GM19397 (cell line): ENCODE data around the gene PERM1.
"Not testable (repeated sequence)": the region's sequence is repeated elsewhere in the genome, so short reads cannot be mapped to it uniquely, and the experiment has no call there.

Source experiments
- ATAC-seq: cut with Tn5 transposase; IDR thresholded peaks from one replicate; pipeline ENCODE4 v1.9.1; 2021; ENCODE audit warnings: mild to moderate bottlenecking, moderate library complexity; ENCODE audit not compliant: unreplicated experiment

PERM1 gene

GRCh38 chr1:998995-999724 lies 17.3 kb upstream of the PERM1 start:
- no peak for ATAC-seq

GRCh38 chr1:998745-998994 lies 16.8 kb upstream of the PERM1 start:
- ATAC-seq = no peak

GRCh38 chr1:997993-998744 lies 16.3 kb upstream of the PERM1 start:
- no peak for ATAC-seq

DNA sequence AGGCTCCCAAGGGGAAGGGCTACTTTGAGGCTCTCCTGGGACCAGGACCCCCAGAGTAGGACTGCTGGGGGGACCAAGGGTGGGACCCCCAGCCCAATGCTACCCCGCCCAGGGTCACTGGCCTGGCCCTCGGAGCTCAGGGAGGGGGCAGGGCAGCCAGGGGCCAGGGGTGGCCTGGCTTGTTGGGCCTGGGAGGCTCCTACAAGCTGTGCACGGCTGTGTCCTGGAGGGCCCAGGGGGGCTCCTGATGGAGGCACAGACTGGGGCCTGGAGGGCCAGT lies 15.8 kb upstream of the PERM1 start:
- ATAC-seq = no peak

DNA sequence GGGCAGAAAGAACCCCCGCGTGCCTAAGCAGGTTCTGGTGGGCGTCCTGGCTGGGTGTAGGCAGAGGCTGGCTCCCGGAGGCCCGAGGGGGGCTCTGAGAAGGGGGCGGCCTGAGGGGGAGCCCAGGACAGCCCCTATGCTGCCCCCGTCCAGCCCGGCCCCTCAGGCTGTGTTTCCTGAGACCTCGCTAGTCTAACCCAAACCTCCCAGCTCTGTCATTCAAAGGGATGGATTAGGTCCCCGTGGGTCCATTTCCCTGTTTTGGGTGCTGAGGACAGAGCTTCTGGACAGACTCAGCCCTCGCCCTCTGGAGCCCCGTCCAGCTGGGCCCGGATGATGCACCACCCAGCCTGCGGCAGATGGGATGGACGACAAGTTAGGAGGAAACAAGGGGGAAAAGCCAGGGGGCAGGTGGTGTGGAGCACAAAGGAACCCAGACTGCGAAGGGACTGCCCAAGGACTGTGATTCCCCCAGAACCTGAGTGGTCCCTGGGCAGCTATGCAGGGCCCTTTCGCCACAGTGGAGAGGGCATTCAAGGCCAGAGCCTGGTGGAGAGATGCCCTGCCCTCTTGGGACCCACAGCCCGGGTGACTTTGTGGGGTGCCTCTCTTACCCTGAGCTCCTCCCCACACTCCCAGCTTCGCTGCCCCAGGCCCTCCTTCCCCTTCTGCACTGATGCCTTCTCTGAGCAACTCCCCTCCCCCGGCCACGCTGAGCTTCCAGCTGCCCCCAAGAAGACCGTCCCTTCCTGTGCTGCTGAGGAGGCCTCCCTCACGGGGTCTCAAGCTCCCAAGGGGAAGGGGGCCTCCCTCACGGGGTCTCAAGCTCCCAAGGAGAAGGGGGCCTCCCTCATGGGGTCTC lies 15.2 kb upstream of the PERM1 start:
- ATAC-seq = no peak

DNA sequence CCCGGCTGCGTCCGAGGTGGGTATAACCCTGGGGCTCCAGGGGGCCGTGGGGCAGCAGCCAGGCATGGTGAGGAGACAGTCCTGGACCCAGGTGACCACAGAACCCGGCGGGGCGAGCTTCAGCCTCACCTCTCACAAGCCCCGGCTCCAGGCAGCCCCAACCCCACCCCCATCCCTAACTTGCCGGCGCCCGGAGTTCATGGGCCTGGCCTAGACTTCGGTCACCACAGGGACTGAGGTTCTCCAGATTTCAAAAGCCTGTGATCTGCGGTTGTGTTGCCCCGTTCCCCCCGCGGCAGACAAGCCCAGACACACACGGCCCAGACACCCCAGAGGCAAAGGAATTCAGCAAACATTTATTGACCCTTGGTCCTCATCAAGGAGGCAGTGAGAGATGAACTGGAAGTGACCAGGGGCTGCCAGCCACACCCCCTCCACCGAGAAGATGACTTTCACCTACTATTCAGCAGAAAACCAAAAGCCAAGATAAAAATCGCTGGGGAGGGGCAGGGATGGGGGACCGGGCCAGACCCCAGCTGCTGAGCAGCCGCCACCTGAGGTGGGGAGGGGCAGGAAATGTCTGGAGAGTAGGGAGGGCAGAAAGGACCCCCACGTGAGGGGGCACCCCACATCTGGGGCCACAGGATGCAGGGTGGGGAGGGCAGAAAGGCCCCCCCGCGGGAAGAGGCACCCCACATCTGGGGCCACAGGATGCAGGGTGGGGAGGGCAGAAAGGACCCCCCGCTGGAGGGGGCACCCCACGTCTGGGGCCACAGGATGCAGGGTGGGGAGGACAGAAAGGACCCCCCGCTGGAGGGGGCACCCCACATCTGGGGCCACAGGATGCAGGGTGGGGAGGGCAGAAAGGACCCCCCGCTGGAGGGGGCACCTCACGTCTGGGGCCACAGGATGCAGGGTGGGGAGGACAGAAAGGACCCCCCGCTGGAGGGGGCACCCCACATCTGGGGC lies 14.1 kb upstream of the PERM1 start:
- no peak for ATAC-seq

DNA sequence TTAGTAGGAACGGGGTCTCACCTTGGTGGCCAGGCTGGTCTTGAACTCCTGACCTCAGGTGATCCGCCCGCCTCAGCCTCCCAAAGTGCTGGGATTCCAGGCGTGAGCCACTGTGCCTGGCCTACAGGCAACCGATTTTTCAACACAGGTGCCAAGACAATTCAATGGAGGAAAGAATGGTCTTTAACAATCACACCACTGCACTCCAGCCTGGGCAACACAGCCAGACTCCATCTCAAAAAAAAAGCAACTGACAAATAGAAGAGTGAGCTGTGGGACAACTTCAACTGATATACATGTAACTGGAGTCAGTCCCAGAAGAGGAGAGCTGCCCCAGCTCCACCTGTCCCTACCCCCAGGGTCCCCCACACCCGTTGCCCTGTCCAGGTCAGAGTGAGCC lies 12.7 kb upstream of the PERM1 start:
- not testable (repeated sequence) for ATAC-seq

- no peak for ATAC-seq
These were observed 11.6 kb upstream of the PERM1 start for GRCh38 chr1:993379-993995.

DNA sequence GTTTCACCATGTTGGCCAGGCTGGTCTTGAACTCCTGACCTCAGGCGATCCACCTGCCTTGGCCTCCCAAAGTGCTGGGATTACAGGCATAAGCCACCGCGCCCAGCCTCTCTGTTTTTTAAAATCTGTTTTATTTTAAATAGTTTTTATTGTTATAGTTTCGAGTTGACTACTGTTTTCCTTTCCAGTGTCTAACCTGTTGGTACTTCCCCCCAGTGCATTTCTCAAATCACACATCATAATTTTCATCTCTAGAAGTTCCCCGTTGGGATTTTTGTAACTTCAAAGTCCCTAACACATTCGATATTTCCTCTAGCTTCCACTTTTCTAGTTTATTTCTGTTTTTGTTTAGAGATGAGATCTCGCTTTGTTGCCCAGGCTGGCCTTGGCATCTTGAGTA lies 10.5 kb upstream of the PERM1 start:
- no peak for ATAC-seq

DNA sequence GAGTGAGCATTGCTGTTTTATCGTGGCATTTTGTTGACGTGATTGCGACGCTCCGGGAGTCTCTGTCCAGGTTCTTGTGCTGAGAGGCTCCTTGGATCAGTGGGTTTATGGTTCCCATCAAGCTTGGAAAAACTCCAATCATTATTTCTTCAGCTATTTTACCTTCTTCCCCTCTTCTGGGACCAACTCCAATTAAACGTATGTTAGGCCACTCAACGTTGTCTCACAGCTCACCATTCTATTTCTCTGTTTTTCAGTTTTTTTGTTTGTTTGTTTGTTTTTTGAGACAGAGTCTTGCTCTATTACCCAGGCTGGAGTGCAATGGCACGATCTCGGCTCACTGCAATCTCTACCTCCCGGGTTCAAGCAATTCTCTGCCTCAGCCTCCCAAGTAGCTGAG lies 10.0 kb upstream of the PERM1 start:
- ATAC-seq = no peak

- ATAC-seq = not testable (repeated sequence)
These were observed 9.4 kb upstream of the PERM1 start for GRCh38 chr1:991275-991674.

DNA sequence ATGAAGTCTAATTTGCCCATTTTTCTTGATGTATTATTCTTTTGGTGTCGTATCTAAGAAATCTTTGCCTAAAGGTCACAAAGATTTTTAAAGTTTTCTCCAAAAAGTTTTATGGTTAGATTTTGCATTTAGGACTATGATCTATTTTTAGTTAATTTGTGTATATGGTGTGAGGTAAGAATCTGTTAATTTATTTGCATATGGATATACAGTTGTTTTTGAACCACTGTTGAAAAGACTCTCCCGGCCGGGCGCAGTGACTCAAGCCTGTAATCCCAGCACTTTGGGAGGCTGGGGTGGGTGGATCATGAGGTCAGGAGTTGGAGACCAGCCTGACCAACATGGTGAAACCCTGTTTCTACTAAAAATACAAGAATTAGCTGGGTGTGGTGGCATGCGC lies 6.2 kb upstream of the PERM1 start:
- not testable (repeated sequence) for ATAC-seq

- no peak for ATAC-seq
These were observed 3.2 kb upstream of the PERM1 start for GRCh38 chr1:985126-985525.

GRCh38 chr1:984476-984814 lies 2.6 kb upstream of the PERM1 start:
- no peak for ATAC-seq

DNA sequence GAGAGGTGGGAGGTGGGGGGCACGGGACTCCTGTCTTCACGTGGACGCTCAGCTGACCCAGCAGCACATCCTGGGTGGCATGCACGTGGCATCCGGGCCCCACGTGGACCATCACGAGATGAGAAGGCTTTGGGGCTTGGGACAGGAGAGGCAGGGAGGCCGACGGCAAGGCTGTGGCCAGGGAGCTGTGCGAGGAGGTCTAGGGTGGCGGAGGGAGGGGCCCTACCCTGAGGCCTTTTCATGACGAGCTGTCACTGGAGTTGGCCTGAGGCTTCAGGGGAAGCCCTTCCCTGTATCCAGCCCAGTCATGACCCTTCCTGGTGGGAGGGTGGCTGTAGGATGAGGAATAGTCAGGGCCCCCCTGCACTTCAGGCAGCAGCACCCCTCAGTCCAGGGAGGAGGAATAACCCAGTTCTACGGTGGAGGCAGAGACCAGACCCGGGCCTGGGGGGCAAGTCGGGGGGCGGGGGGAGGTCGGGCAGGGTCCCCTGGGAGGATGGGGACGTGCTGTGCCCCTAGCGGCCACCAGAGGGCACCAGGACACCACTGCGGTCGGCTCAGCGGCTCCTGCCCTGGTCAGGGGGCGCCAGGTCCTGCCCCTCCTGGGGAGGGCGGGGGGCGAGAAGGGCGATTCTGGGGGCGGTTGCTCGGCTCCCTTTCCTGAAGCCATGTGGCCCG lies 2.0 kb upstream of the PERM1 start:
- no peak for ATAC-seq

DNA sequence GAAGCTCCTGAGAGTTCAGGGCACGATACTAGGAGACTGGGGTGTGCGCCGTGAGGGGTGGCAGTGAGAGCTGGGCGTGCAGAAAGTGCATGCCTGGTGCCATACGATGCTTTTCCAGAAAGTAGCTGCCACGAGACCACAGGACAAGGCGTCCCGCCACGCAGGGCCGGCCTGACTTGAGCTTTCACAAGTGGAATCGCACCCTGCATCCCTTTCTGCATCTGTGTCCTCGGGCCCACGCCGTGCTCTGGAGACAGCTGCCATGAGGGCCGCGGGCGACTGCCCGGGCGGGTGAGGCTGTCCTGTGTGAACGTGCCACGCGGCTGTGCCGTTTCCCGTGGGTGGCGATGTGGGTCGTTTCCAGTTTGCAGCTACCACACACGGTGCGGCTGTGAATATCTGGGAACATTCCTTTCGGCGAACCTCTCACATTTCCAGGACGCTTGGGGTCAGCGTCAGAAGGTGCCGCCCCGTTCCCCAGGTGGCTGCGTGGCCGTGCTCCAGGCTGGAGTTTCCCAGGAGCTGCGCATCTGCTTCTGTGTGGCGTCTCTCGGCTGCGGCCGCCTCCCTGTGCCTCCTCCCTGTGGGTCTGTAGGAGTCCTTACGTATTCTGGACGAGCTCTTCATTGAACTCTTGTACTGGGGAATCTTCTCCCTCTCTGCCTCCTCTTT lies 1.0 kb upstream of the PERM1 start:
- ATAC-seq = no peak

DNA sequence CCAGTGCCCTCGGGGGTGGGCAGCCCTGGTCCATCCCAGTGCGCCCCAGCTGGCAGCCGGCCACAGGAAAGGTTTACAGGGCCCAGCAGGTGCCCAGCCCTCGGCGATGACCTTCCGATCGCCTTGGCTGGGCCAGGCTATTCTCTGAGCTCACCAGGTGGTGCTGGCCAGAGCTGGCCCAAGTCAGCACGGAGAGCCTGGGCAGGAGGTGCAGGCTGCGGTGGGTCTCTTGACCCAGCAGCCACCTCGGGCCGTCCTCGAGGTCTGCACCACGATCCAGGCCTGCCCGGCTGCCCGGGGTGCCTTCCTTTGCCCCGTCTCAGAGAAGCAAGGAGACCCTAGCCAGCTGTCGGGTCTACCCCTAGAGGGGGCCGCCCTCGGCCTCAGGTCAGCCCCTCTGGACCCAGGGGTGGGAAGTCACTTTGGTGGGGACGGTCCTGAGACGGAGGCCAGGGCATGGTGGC lies 370 bp downstream of the PERM1 start:
- ATAC-seq = no peak

GRCh38 chr1:980602-981395 lies 1.1 kb downstream of the PERM1 start:
- no peak for ATAC-seq

- ATAC-seq = no peak
These were observed 1.7 kb downstream of the PERM1 start for GRCh38 chr1:980137-980571.
